NCI-H2081 treated with DMSO at 0.1 percent for 48 hours (cell line): ENCODE measurements around the gene IGSF21.

Source experiments
- DNase-seq: peaks from one replicate; lab custom pipeline; 2025; lab: John Stamatoyannopoulos, UW

The IGSF21 gene

DNA sequence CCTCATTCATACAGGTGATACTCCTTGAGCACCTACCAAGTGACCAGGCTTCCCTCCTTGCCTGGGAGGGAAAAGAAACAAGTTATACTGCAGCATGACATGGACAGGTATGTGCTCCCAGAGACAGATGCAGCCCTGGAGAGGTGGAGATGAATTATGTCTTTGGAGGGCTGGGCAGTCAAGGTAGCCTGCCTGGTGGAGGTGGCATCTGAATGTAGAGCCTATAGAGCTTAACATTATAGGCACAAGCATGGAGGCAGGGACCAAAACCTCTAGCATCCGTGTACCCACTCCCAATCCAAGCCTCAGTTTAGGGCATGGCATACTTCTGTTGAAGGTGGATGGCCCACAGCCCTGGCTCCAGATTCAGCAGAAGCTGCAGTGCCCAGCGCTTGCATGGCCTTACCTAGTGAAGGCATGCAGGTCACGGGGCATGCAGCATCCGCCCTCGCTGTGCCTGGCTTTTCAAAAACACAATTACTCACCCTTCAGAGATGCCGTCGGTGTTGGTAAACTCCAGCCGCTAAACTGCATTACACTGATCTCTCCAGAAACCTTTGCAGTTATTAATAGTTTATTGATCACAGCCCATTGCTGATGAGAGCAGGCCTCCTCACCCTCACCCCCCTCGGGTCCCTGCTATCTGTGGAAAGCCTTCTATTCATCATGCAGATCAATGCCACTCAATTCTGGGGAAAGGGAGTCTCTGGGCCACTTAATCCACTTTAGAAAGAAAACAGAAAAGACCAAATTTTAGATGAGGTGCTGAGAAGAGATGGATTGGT, 222.1 kb downstream of the IGSF21 start:
- no peak for DNase-seq

DNA sequence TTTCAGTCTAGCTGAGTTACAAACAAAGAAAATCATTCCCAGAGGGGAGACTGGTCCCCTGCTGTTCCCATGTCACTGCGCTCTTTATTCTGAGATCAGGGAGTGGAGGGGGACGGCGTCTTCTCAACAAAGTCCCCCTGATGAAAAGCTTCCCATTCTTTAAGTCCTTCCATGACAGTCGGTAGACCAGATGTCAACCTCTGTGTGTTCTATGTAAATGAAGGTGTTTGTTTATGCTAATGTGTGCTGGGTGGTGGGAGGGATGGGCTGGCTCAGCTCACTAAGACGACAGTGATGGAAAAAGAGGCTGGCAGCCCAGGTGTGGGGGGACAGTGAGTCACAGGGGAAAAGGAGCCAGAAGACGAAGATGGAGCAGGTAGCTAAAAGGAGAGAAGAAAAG, 225.0 kb downstream of the IGSF21 start:
- DNase-seq, result no peak

DNA sequence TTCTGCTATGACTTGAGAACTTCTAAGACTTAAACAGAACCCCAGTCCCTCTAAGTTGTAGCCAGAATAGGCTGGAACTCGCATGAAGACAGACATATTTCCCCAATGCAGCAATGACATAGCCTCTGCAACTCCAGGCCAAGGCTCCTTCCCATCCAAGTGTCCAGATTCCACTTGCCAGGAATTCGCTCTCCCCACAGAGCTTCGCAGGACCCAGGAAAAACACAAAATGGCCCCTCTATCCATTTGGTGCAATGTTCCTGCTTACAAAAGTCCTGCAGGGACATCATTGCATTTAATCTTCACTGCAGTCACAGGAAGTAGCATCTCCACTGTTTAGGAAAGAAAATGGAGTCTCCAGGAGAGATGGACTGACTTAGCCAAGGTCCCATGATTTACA, 225.6 kb downstream of the IGSF21 start:
- DNase-seq, result no peak

DNA sequence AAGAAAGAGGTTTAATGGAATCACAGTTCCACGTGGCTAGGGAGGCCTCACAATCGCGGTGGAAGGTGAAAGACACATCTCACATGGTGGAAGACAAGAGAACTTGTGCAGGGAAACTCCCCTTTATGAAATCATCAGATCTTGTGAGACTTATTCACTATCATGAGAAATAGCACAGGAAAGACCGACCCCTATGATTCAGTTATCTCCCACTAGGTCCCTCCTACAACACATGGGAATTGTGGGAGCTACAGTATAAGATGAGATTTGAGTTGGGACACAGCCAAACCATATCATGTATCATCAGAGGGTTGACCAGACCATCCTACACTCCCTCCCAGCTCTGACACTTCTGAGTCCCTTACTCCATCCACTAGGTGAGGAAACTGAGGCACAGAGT, 229.2 kb downstream of the IGSF21 start:
- DNase-seq, result no peak

DNA sequence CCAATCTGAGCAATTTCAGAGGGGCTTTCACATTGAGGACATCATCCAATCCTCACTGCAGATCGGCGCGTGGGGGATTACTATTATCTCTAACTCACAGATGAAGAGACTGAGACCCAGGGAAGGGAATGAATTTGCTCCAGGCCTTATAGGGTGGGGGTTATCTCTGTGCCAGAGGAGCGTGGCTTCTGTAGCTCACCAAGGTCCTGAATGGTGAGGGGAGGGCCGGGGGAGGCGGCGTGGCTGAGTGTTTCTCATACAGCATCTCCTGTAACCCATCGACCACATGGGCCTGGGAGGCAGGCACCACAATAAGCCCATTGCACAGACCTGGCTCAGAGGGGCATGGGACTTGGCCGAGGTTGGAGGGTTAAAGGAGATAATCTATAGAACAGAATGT, 230.2 kb downstream of the IGSF21 start:
- no peak for DNase-seq

DNA sequence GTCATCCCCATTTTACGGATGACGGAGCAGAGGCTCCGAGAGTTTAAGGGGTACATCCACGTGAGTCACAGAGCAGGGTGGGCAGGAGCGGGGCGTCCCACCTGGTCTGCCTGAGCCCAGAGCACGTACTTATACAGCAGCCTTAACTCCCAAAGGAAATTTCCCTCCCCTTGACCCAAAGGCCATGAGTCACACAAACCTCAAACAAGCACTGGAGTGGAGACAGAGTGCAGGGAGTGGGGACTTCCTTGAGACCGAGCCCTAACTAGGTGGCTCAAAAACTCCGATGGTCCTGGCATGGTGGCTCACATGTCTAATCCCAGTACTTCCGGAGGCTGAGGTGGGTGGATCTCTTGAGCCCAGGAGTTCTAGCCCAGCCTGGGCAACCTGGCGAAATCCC, 231.6 kb downstream of the IGSF21 start:
- no peak for DNase-seq

DNA sequence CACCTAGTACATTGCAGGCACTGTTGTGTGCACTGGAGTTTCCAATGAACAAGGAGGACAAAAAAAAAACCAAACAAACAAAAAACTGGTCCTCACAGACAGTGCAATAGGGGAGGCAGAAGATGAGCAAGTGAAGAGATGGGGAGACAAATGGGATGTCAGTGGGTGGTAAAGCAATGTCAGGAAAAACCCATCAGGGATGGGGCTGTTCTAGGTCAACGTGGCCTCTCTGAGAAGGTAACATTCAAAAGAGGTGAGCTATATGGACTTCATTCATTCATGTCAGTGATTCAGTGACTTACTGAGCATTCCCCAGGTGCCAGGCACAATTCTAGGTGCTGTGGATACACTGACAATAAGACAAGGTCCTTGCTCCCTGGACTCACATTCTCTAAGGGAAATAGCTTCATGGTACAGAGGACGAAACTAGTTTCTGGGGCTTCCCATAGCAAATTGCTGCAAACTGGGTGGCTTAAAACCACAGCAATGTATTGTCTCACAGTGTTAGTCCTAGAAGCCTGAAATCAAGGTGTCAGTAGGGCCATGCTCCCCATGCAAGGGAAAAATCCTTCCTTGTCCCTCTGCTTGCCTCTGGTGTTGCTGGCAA, 232.7 kb downstream of the IGSF21 start:
- no peak for DNase-seq

DNA sequence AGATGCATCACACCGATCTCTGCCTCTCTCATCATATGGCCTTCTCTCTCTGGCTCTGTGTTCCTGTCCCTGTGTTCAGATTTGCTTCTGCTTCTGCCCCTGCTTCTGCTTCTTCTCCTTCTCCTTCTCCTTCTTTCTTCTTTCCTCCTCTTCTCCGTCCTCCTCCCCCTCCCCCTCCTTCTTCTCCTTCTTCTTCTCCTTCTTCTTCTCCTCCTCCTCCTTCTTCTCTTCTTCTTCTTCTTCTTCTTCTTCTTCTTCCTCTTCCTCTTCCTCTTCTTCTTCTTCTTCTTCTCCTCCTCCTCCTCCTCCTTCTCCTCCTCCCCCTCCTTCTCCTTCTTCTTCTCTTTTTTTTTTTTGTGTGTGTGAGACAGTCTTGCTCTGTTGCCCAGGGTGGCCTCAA, 233.2 kb downstream of the IGSF21 start:
- DNase-seq, result no peak

DNA sequence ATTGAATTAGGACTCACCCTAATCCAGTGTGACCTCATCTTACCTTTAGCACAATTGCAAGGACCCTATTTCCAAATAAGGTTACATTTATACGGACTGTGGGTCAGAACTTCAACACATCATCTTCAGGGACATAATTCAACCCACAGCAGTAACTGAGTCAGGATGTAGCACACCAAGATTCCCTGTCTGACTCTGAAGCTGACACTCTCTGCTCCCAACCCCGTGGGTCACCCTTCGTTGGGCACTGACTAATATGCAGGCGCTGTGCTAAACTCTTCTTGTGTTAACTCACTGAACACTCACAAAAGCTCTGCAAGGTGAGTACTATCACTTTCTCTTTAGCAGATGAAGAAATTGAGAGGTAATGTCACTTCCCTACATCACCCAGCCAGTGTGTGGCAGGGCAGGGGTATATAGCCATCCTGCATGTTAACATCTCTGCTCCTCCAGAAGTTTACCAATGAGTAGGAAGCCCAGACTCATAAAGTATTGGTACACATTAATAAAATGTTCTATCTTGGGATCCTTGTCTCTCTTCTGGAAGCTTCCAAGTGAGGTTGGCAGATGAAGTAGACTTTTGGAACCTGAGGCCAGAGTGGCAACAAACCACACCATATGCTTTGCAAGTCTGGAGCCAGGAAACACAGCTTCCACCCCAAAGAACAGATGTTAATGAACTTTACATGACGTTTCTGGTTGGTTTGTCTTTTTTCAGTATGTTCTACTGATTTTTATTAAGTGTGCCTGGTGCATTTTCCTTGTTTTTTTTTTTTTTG, 233.9 kb downstream of the IGSF21 start:
- no peak for DNase-seq

DNA sequence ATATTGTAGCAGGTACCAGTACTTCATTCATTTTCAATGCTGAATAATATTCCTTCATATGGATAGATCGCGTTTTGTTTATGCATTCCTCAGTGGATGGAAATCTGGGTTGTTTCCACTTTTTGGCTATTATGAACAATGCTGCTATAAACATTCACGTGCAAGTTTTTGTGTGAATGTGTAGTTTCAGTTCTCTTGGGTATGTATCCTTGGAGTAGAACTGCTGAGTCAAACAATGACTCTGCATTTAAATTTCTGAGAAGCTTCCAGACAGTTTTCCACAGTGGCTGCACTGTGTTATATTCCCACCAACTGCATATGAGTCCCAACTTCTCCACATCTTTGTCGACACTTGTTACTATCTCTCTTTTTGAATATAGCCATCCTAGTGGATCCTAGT, 235.1 kb downstream of the IGSF21 start:
- no peak for DNase-seq

DNA sequence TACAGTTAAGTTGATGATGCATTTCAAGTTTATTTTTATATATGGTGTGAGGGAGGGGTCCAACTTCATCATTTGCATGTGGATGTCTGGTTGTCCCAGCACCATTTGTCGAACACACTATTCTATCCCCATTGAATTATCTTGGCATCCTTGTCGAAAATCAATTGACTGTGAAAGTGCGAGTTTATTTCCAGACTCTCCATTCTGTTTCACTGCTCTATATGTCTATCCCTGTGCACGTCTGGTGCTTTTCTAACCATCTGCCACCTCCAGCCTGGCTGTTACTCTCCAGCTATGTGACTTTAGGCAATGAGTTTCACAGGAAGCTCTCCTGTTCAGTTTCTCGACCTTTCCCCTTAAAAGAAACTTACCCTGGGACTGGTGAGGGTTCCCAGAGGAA, 236.0 kb downstream of the IGSF21 start:
- no peak for DNase-seq

DNA sequence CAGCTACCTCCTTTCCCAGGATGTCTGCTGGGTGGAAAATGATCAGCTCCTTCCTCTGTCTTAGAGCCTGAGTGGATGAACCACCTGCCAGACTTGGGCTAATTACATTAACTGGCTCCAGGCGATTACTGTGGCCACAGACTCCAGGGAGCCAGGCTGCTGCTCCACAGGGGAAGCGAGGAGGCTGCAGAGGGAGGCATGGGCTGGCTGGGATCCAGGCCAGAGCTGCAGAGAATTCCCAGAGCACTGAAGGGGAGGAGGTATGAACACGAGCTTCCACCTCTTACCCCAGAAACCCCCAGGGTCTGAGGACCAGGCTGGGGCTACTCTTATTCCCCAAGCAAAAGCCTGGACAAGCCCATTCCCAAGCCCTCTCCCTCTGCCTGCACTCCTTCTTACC, 237.2 kb downstream of the IGSF21 start:
- DNase-seq, result no peak

DNA sequence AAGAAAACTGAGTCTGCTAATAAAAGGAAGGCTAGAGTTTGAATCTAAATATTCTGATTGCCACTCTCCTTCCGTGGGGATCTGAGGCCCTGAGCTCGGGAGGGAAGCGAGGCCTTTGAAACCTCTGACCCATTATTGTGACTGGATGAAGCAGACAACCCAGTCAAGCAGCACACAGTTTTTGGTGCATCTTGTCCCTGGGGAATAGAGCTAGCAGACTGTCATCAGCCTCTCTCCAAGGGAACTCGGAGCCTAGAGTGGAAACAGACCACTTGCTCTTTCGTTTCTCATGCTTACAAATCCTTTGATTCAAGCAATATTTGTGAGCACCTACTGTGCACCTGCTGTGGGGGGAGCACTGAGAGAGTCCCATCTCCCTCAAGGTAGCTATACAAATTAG, 240.0 kb downstream of the IGSF21 start:
- DNase-seq, result no peak

DNA sequence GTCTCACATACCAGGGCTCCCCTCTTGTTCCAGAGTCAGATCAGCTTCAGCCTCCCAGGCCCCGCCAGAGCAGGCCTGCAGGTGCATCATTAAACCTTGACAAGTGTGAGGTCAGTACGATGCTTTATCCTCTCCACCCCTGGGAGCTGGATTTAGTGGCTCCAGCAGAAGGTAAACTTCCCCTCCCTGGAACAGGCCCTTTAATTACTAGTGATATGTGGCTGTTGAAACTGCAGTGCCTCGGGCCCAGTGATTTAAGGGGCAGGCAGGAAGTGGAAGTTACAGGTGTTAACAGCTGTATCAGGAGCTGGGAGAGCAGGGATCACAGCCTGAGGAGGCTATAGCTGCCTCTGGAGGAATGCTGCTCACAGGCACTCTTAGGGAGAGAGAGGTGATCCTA, 240.8 kb downstream of the IGSF21 start:
- DNase-seq, result no peak

DNA sequence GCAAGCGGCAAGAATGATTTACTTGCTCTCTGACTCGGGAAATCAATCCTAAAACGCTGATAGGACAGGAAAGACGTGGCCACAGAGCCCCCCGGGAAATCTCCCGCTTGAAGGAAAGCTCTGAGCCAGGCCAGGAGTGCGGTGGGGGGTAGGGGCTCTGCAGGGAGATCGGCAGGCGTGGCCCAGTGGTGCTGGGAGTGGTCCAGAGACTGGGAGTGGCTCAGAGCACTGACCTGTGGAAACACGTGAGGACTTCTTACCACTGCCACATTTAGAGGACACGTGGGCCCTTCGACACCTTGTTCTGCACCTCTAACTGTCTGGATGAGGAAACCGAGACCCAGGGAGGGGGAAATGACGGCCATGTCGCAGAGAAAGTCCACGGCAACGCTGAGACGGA, 243.1 kb downstream of the IGSF21 start:
- no peak for DNase-seq

DNA sequence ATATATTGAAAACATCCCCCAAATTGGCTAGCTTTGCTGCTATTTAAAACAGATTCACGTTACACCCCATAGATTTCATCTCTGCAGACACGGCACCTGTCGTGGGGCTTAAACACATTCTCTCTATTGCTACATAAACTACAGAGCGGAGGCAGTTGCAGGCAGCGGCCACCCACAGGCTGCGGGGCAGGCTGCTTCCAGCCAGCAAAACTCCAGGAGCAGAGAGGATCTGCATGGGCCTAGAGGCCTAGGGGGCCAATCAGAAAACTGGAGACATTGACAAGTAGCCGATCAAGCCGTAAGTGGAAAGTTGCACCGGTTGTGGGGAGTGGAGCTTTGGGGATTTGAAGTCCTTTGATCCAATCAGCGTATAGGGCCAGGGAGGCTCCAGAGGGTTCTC, 244.1 kb downstream of the IGSF21 start:
- DNase-seq, result no peak

DNA sequence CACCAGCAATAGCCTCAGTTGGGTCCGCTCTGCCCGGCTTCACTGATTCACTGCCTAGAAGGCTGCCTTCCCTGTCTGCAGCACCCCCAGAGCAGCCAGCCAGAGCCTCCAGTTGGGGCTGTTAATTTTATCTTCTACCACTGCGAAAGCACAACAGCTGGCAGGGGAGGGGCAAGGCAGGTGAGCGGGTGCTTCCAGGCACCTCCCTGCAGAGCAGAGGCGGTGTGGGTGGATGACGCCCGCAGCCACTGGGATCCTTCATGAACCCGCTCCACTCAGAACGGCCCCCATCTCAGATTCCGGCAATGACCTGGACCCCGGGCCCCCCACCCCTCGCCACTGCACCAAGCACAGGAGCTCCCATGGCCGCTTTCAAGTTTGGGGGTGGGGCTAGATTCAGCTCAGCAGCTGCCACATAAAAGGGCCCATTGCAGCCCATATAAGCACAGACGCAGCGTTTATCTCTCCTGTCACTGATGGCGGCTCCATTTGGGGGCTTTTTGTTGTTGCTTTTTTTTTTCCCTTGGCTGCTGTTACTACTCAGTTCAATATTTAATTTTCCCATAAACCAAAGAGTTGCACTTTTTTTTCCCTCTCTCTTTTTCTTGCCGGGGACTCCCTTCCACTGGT, 245.2 kb downstream of the IGSF21 start:
- no peak for DNase-seq

DNA sequence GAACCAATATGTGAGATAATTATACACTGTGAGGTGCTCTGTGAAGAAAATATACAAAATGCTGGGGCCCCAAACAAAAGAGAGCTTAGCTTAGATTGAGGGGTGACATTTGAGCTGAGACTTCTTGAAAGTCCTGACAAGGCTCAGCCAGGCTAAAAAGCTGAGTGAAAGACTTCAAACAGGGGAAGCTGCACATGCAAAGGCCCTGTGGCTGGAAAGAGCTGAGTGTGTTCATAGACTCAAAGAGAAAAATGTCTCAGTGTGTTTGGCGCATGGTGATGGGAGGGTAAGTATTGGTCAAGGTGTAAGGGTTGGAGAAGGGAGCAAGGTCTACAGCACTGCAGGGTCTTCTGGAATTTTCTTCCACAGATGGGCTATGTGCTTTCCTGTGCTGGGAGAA, 245.9 kb downstream of the IGSF21 start:
- no peak for DNase-seq

DNA sequence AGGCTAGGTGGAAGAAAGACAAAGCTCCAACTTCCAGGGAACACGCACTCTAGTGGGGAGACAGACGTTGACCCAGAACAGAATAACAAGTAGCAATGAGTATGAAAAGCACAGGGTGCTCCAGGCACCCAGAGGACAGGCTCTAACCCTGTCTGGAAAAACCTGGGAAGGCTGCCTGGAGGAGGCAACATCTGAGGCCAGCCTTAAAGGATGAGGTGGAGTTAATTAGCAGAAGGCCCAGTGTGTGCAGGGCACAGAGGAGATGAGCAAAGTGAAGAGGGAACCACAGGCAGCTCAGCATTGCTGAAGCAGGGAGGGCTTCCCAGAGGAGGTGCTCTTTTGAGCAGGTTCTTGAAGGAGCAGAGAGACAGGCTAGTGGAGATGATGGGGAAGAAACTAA, 246.4 kb downstream of the IGSF21 start:
- no peak for DNase-seq

DNA sequence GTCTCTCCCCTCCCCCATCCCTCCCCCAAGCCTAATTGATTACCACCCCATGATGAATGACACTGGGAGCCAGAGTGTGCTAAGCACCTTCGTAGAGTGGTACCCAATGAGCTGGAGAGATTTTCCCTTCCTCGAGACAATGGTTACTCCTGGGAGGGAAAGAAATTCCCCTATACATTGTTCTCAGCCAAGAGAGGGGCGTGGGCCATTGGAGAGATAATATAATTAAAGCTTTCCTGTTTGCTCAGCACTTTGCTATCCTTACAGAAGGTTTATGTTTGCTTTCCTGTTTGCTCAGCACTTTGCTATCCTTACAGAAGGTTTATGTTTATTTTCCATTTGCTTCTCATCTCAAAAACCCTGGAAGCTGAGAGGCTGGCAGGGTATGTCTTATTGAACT, 247.0 kb downstream of the IGSF21 start:
- no peak for DNase-seq

DNA sequence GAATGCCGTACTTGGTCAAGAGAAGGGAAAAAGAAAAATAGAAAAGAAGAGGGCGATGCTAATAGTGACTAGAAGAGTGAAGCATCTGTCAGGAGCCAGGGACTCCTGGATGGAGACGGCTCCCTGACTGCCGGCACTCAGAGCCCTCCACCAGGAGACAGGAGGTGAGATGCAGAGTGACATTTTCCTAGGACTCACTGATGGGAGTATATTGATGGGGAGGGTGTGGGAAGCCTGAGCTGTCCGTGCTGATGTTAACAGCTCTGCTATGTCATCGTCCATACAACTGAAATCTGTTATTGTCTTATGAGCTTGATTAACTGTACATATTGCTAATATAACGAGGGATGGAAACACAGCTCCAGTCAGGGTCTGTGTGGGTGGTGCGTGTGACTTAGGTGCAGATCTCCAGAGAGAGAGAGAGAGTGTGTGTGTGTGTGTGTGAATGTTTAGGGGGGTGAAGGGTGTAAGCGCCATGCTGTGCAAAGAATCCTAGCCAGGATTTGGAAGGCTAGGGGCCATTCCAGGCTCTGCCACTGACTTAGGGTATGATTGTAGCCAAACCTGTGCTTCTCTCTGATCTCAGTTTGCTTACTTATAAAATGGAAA, 250.1 kb downstream of the IGSF21 start:
- DNase-seq, result no peak

DNA sequence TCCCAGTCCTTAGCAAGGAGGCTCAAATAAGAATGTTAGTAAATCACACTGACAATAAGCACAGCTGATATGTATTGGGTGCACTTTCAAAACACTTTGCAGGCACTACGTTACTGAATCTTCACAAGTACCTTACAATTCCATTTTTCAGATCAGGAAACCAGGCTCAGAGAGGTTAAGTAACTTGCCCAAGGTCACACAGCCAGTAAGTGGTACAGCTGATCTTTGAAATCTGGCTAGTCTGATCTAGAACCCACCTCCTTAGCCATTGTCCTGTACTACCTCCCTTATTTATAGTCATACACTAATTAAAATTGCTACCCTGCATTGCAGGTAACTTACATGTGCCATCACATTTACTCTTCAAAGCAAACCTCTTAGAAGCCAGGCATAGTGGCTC, 251.0 kb downstream of the IGSF21 start:
- no peak for DNase-seq
